ENCODE results near the gene RBM6. TPM values are rescaled to one million over a fixed set of nuclear protein-coding genes. Genes with fewer than 3 reads are reported as not detected.

RBM6 gene
- total and polyA plus RNA-seq, 2 of the 4 experiments (the other 2 are of a cell fraction), result 38.5 to 64.6 TPM

DNA sequence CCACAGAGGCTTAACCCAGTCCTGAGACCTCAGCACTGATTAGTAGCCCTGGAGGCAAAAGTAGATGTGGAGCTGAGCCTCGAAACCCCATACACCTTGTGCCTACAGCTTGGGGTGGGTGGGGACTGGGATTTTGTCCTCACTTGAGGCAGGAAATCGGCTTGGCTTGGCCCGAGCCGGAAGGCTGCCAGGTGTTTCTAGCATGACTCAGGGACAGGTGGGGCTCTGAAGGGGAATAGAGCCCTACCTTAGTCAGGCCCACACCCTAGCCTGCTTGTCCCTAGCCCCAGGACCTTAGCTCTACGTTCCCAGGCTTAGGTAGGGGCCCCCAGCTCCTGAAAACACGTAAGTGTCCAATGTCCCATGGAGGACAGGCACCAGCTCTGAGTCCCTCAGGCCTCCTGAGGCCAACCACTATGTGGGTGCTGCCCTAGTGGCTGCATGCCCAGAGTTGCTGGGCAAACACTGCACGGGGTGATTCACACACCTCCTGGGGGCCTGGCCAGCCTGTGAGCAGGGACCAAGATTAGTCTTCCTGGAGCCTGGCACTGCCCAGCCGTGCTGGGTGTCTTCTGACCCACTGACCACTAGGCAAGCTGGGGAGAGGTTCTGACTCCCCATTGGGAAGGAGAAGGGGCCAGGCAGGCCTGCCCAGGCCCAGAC, 39.3 kb upstream of the RBM6 start:
- H3K79me1 ChIP-seq (ENCODE audit: low read depth in 1 of 2, low read length in 2 of 2), result no peaks in the 10 kb centered on the region
- H3K36me3 ChIP-seq (ENCODE audit: control insufficient read depth, insufficient read depth, low read length), result no peaks in the 10 kb centered on the region
- dilution Hi-C loops (cut with HindIII; ENCODE audit: low sequenced_read_pairs, unreplicated experiment) (no loop called here), in situ Hi-C loops (cut with MboI; ENCODE audit: low sequenced_read_pairs) (no loop called here), intact Hi-C loops (cut with micrococcal nuclease) (no loop called here)
- no peak overlapping the region for H4K8ac ChIP-seq (ENCODE audit: low read depth in 2 of 2, low read length in 2 of 2)
- H3K4me3 ChIP-seq (ENCODE audit: insufficient read depth, low read depth, low read length), result no peak overlapping the region
- BruUV-seq (replicated peaks), result no TSS peak
- no peak overlapping the region for H2BK120ac ChIP-seq (ENCODE audit: low read depth, low read length)
- H3K23ac ChIP-seq (ENCODE audit: low read depth, low read length), result no peak overlapping the region
- no peak overlapping the region for H3K27ac ChIP-seq (ENCODE audit: insufficient read depth, low read length)
- H3K14ac ChIP-seq (replicated peaks; ENCODE audit: low read depth, low read length), result no peak overlapping the region
- H2AK5ac ChIP-seq (ENCODE audit: low read depth, low read length), result no peak overlapping the region
- H3K9me3 ChIP-seq (ENCODE audit: control insufficient read depth, insufficient read depth, low read length), result no peaks in the 10 kb centered on the region
- POLR2A ChIA-PET (ENCODE audit: unreplicated experiment), result interaction anchor here (0.5 kb wide), 1 partner anchor 21 kb away, joined by 4 read pairs; no protein-coding TSS in a partner anchor
- TF ChIP-seq POLR2A (IDR thresholded peaks at IDR 0.05; ENCODE audit: low read depth, low read length), result no peak
- no peak for TF ChIP-seq SMC3 (IDR thresholded peaks at IDR 0.05; ENCODE audit: low read depth, low read length)
- TF ChIP-seq RFX5 (IDR thresholded peaks at IDR 0.05; ENCODE audit: low read depth, low read length), result no peak
- TF ChIP-seq, protein P1, sequence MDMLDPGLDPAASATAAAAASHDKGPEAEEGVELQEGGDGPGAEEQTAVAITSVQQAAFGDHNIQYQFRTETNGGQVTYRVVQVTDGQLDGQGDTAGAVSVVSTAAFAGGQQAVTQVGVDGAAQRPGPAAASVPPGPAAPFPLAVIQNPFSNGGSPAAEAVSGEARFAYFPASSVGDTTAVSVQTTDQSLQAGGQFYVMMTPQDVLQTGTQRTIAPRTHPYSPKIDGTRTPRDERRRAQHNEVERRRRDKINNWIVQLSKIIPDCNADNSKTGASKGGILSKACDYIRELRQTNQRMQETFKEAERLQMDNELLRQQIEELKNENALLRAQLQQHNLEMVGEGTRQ (IDR thresholded peaks at IDR 0.05; ENCODE audit: low read depth, low read length), result no peak
- TF ChIP-seq, protein P2, sequence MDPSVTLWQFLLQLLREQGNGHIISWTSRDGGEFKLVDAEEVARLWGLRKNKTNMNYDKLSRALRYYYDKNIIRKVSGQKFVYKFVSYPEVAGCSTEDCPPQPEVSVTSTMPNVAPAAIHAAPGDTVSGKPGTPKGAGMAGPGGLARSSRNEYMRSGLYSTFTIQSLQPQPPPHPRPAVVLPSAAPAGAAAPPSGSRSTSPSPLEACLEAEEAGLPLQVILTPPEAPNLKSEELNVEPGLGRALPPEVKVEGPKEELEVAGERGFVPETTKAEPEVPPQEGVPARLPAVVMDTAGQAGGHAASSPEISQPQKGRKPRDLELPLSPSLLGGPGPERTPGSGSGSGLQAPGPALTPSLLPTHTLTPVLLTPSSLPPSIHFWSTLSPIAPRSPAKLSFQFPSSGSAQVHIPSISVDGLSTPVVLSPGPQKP (IDR thresholded peaks at IDR 0.05; ENCODE audit: borderline replicate concordance, low read depth, low read length), result no peak
- TF ChIP-seq RAD21 (IDR thresholded peaks at IDR 0.05; ENCODE audit: low read length), result no peak
- no peak for TF ChIP-seq CEBPB (IDR thresholded peaks at IDR 0.05; ENCODE audit: low read depth, low read length)
- TF ChIP-seq MAZ (IDR thresholded peaks at IDR 0.05; ENCODE audit: borderline replicate concordance, low read depth, low read length), result no peak
- no peak for TF ChIP-seq BHLHE40 (IDR thresholded peaks at IDR 0.05; ENCODE audit: low read depth, low read length)
- TF ChIP-seq, protein P3, sequence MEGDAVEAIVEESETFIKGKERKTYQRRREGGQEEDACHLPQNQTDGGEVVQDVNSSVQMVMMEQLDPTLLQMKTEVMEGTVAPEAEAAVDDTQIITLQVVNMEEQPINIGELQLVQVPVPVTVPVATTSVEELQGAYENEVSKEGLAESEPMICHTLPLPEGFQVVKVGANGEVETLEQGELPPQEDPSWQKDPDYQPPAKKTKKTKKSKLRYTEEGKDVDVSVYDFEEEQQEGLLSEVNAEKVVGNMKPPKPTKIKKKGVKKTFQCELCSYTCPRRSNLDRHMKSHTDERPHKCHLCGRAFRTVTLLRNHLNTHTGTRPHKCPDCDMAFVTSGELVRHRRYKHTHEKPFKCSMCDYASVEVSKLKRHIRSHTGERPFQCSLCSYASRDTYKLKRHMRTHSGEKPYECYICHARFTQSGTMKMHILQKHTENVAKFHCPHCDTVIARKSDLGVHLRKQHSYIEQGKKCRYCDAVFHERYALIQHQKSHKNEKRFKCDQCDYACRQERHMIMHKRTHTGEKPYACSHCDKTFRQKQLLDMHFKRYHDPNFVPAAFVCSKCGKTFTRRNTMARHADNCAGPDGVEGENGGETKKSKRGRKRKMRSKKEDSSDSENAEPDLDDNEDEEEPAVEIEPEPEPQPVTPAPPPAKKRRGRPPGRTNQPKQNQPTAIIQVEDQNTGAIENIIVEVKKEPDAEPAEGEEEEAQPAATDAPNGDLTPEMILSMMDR (conservative IDR thresholded peaks at IDR 0.05; ENCODE audit: low read depth, low read length), result no peak
- TF ChIP-seq RCOR1 (IDR thresholded peaks at IDR 0.05; ENCODE audit: insufficient replicate concordance, low read length), result no peak
- no peak for TF ChIP-seq FOS (IDR thresholded peaks at IDR 0.05; ENCODE audit: low read depth, low read length)
- TF ChIP-seq NFE2L2 (IDR thresholded peaks at IDR 0.05; ENCODE audit: low read depth, low read length), result no peak
- TF ChIP-seq CHD1 (IDR thresholded peaks at IDR 0.05; ENCODE audit: low read depth, low read length), result no peak
- H3K27me3 ChIP-seq (ENCODE audit: control insufficient read depth, insufficient read depth, low read length), result no peaks in the 10 kb centered on the region
- H3K18ac ChIP-seq (ENCODE audit: low read depth, low read length), result no peak overlapping the region
- no peak overlapping the region for H3K4me2 ChIP-seq (ENCODE audit: low read depth, low read length)
- H3K4me1 ChIP-seq (ENCODE audit: control insufficient read depth, insufficient read depth, low read length), result peaks cover 10% of the 10 kb centered on the region
- no peak overlapping the region for H4K5ac ChIP-seq (ENCODE audit: low read depth, low read length)
- H2BK15ac ChIP-seq (ENCODE audit: low read depth, low read length), result no peak overlapping the region
- H2BK20ac ChIP-seq (ENCODE audit: low read depth, low read length), result no peak overlapping the region
- H2AK9ac ChIP-seq (replicated peaks; ENCODE audit: low read depth, low read length, poor library complexity), result no peak overlapping the region
- peaks cover 2% of the 10 kb centered on the region; the same call in 1 of the 2 replicates for H3K9me1 ChIP-seq (ENCODE audit: insufficient read depth, low read length)
- H2AFZ ChIP-seq (replicated peaks; ENCODE audit: low read length, poor library complexity), result no peak overlapping the region
- no peaks in the 10 kb centered on the region for H4K20me1 ChIP-seq (ENCODE audit: insufficient read depth, low read length)
- no peak overlapping the region for H3K4ac ChIP-seq (ENCODE audit: low read depth, low read length)
- H2BK5ac ChIP-seq (ENCODE audit: low read depth, low read length, poor library complexity, severe bottlenecking), result no peak overlapping the region
- CTCF ChIA-PET, result no interaction called here
- DNase-seq (peak; percentile 22), ATAC-seq (ENCODE audit: low read depth) (peak; percentile 66)
- H4K91ac ChIP-seq (ENCODE audit: insufficient read depth, low read depth, low read length), result no peak overlapping the region
- WGBS, 2 experiments (ENCODE audit: extremely low coverage in 2 of 2, insufficient read length in 1 of 2), result 100% methylated on average over 1 of the region's 8 CpGs; no CpG with 5 or more reads in 1 of the 2 experiments
- no peak overlapping the region for H3K9ac ChIP-seq (ENCODE audit: low read depth, low read length)
- no peak overlapping the region for H3K56ac ChIP-seq (ENCODE audit: extremely low read depth, insufficient read depth, low read length)
